Erythroblast (primary cell): ENCODE measurements around the gene ACVRL1.

Experiments
- GATA1 ChIP-seq: IDR thresholded peaks from 2 replicates; pipeline ENCODE4 v1.6.1; 2011; ENCODE audit warnings: low read depth, mild to moderate bottlenecking, control low read depth, low read length, moderate library complexity
- POLR2A ChIP-seq: IDR thresholded peaks from 2 replicates; pipeline ENCODE4 v1.6.1; 2011; ENCODE audit warnings: mild to moderate bottlenecking, low read length

- TF ChIP-seq POLR2A (no peak), GATA1 (no peak)
These were observed 19.6 kb upstream of the ACVRL1 start, which contains the start of gene ANKRD33 for GRCh38 chr12:51887476-51888315.
